ENCODE measurements around the gene GLS.

GLS gene

GRCh38 chr2:190996947-190997346, 116.3 kb downstream of the GLS start:
- no peak for FAIRE-seq

DNA sequence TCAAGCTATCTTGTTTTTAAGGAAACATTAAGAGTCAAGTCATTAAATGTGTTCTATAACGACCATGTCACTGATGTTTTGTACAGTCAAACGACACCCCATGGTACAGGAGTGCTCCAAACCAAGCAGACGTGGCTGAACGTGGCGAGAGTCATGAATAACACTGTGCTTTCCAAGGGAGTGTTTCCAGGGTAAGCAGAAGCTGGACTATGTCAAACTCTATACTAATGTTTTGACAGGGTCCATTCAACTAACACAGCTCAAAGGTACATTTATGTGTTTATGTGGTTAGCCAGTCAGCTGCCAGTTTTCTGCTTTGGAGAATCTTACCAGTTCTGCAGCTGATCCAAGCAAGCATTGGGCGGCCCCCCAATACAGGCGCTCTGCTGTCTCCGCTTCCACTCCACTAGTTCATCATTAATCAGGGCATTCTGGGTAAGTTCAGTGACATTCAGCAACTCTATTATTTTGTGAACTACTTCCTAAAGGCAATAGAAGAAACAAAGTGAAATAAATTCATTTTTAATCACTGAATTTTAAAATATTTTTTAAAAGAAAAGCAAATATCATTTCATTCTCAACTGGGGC, 117.0 kb downstream of the GLS start:
- no peak for FAIRE-seq

DNA sequence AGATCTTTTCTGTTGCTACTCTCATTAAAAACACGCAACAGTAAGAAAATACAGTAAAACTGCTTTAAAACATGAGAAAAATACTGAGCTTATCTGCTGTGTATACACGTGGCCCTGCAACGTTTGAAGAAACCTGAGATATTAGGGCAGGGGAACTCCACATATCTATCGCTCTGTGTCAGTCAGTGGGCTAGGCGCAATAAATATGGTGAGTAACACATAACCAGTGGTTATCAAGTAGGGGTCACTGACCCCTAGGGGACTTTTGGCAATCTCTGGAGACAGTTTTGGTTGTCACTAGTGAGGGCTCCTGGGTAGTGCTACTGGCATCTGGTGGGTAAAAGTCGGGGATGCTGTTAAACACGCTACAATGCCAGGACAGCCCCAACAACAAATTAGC, 118.4 kb downstream of the GLS start:
- FAIRE-seq = no peak

DNA sequence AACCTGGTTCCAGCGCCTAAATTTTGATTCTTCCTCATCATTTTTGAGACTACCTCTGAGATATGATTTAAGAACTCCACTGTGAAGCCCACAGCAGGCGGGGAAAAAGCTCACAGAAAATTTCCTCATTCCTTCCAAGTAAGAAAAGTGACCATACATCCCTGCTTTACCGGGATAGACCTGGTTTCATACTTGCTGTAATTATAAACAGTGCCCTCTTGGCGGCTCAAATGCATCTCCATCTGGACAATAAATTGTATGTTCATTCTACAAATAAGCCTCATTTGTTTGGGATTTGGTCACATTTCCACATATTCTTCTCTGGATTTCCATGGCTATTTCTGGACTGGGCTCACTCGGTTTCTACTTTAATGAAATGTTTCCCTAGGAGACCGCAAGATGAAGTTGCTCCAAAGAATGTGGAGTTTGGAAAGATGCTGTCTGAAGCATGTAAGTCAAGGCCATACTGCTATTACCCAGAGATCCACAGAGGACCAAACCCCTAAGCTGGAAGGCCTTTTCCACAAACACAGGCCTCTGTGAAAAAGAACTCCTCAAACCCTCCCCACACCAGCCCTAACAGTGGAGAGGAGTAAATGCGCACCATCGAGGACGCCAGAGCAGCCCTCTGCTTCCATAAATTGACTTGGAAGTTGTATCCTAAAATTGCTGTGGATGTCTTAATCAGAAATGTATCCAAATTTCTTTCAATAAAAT, 119.5 kb downstream of the GLS start:
- no peak for FAIRE-seq

GRCh38 chr2:191001032-191001431, 120.4 kb downstream of the GLS start:
- no peak for FAIRE-seq

DNA sequence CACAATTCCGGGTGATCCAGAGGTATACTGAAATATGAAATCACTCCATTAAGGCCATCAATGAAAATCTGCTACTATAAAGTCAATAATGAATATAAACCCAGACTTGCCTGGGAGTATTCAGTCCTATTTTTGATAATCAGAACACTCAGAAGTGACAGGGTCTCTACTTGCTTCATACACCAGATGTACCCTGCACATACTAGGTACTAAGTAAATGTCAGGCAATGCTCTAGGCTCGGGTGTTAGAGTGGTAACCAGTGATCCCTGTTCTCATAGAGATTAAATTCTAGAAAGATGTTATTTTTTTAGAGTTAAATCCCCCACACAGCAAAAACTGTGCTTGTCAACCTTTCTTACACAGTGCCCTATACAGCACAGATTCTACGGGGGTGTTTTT, 121.0 kb downstream of the GLS start:
- FAIRE-seq = no peak

DNA sequence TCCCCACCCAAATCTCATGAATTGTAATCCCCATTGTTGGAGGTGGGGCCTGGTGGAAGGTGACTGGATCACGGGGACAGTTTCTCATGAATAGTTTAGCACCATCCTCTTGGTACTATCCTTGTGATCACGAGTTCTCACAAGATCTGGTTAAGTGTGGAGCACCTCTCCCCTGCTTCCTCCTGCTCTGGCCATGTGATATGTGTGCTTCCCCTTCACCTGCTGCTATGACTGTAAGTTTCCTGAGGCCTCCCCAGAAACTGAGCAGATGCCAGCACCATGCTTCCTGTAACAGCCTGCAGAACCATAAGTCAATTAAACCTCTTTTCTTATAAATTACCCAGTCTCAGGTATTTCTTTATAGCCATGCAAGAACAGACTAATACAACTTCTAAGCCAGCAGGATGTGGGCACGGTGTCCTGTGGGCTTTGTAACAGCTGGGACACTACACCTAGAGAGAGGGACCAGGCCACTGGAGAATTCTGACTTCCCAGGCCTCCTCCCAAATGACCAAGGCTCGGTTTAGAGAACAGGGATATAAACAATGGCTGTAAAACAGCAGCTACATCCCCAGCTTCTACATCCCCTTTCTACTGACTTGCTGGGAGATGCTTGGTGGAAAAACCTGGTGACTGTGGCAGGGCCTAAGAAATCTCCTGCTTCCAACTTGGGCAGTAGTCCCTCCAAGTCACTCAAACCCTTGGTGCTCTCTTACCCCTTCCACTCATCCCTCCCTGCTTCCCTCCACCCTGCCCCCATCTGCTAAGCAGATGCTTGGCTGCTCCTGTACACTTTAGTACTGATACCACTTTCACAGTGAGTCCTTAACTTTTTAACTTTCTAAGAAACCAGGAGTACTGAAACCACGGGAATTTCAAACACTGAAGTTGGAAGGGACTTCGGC, 123.0 kb downstream of the GLS start:
- no peak for FAIRE-seq

- no peak for FAIRE-seq
Observed at GRCh38 chr2:191006297-191006696, 125.7 kb downstream of the GLS start.

- FAIRE-seq = no peak
Observed at GRCh38 chr2:191006997-191007783, 126.6 kb downstream of the GLS start.

DNA sequence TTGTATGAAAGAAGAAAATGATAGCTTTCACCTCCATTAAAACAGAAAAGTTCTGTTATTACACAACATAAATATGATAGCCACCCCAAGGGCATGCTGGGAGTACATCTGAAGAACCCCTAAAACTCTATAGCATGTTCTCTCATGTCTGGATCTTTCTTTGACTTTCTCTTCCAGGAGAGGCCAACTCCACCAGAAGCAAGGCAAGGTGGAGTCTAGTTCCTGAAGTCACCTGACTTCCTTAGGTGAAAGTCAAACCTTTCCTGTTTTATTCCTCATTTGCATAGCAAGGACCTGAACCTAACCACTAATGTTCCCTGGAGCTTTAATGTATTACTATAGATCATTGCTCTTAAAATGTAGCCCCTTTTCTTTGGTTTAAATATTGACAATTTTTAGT, 127.7 kb downstream of the GLS start:
- FAIRE-seq = no peak

DNA sequence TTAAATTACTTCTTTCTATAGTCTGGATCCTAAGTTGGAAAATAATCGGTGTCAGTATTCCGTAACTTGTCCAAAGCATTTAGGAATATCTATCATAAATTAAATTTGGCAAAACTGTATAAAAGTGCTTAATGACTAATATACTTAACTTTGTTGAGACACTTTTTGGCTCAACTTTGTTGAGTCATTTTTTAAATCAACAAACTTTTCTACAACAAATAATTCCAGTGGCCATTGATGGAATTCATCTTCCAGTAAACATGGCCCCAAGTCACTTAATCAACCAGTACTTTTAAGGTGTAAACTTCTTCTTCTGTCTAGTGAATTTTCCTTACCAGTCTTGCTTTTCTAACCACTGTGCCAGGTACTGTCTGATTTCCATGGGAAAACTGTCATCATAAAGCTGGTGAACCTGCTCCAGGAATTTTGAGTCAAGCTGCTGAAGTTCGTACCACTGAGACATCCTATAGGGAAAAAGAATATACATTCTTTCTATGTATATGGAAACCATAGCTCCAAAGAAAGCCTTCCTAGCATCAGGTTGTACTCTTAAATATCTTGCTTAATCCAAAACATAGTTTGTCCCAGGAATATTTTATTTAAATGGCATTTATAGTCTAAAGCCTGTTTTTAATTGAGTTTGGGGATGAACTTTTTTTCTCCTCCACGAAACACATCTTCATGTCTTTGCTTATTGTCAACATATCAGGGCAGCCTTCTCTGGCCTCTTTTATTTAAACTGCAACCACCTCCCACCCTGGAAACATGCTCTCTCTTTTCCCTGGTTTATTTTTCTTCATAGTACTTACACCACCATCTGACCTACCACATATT, 129.1 kb downstream of the GLS start:
- FAIRE-seq = no peak

DNA sequence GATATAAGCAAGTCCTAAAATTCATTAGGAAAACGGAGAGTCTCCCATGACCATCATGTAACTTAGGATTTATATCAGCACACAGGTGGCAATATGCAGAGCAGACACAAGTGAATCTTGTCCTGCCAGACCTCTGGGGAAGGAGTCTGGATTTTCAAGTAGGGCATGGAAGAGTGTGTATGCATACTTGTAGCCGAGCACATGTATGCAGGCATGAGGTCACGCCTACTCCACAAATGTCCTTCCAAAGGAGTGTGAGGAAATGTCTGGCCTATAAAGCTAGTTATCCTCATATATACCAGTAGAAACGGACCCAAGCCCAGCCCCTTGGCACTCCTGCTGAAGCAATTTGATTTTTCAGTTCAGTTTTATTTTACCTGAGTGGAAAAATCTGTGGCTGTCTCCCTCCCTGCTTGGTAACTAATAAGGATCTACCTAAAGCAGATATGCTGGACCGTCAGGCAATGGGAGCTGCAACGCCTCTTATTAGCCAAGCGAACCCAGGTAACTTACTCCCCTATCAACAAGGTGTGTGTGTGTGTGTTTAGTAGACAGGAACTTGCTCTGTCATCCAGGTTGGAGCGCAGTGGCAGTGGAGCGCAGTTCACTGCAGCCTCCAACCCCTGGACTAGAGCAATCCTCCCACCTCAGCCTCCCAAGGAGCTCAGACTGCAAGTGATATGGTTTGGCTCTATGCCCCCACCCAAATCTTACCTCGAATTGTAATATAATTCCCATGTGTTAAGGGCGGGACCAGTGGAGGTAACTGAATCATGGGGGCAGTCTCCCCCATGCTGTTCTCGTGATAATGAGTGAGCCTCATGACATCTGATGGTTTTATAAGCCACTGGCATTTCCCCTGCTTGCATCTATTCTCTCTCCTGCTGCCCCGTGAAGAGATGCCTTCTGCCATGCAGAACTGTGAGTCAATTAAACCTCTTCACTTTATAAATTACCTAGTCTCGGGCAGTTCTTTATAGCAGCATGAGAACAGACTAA, 130.6 kb downstream of the GLS start:
- no peak for FAIRE-seq

- no peak for FAIRE-seq
Observed at GRCh38 chr2:191012346-191012745, 131.7 kb downstream of the GLS start.

DNA sequence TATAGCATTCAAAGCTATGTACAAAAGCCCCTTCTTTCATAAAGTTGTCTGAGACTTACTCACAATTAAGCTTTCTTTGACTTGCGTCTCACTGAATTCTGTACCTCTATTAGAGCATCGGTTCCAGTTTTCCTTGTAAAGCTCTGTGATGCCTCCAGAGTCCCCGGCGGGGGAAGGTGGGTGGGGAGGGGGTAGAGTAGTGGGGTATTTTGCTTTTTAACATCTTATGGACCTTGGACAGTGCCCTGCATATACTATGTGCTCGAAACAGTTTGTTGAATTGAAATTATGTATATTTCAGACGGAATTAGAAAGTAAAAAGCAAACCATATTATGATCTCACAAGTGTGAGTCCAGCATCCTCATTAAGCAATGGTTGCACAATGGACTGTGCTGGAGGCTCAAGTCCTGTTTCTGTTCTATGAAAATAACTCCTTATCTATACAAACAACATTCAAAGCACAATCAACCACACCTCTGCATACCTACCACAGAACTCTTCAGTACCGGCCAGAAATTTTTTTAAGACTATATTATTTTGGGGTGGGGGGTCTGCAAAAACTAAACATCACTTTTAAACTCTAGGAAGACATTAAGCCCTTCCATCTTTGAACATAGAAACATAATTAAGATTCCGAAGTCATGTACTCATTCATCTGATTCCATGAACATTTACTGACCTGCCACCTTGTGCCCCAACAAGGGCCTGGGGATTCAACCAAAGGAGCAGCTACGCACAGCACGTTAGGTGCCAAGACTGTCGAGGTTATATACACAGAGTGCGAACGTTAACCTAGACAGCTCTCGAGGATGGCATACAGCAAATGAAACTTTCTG, 132.4 kb downstream of the GLS start:
- FAIRE-seq = no peak

- no peak for FAIRE-seq
Observed at GRCh38 chr2:191013682-191013931, 133.0 kb downstream of the GLS start.

DNA sequence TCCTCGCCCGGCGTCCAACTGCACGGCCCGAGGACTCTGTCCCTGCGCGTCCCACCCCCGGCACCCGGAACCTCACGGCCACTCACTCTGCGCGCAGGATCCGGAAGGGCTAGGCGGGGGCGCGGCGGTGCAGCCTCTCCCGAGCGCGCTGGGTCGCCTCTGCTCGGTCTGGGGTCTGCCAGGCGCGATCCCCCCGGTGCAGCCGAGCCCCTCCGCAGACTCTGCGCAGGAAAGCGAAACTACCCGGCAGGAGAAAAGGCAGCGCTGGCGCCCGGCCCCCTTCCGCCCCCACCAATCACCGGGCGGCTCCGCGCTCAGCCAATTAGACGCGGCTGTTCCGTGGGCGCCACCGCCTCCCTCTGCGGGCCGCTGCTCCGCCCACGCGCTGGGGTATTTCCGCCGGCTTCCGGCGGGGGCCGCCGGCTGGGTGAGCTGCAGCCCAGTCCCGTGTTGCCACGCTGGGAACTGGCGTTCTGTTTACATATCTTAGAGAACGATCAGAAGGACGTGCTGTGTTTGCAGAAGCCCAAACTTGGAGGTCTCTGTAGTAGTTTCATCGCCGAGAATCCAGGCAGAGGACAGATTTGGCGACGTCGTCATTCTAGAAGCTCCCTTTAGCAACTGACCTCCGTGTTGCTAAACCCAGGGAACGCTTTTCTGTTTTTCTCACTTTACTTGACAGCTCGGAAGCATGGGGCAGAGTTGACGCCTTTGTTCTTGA, 133.5 kb downstream of the GLS start, which contains the start of gene STAT1:
Gene STAT1 (minus strand): TSS at position 240 of the 721 bp plus-strand sequence. CDS start 4,168 bp downstream, outside the sequence.
- FAIRE-seq = no peak

DNA sequence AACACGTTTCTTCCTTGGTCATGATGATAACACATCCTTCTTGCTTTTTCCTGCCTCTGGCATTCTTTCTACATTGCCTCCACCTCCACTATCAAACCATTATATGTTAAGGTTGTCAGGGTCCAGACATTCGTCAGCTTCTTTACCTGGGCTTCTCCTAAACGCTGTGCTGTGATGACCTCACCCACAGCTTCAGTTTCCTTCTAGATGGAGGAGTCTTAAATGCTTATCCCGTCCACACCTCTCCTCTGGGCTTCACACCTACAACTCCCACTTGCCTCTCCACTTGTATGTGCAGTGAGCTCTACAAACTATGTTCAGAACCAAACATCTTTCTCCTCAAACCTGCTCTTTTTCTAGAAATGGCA, 134.0 kb downstream of the GLS start:
- no peak for FAIRE-seq

Measured in islet of Langerhans (tissue), 1 donor.